Ishikawa (cell line): ENCODE results near the gene CCDC194.

ENCODE experiments used
- CEBPB ChIP-seq: IDR thresholded peaks from 2 replicates; pipeline ENCODE4 v1.6.1; 2012
- CREB1 ChIP-seq: IDR thresholded peaks from 2 replicates; pipeline ENCODE4 v1.6.1; 2012; ENCODE audit warnings: low read depth
- EGR1 ChIP-seq: IDR thresholded peaks from 2 replicates; pipeline ENCODE4 v1.6.1; 2012
- EP300 ChIP-seq: IDR thresholded peaks from 2 replicates; pipeline ENCODE4 v1.6.1; 2012; ENCODE audit warnings: borderline replicate concordance
- FOXM1 ChIP-seq: IDR thresholded peaks from 2 replicates; pipeline ENCODE4 v1.6.1; 2012; ENCODE audit warnings: low read depth, borderline replicate concordance
- RAD21 ChIP-seq: IDR thresholded peaks from 2 replicates; pipeline ENCODE4 v1.6.1; 2012; ENCODE audit warnings: low read depth
- TAF1 ChIP-seq: IDR thresholded peaks from 2 replicates; pipeline ENCODE4 v1.6.1; 2012; ENCODE audit warnings: low read depth, mild to moderate bottlenecking
- TCF12 ChIP-seq: IDR thresholded peaks from 2 replicates; pipeline ENCODE4 v1.6.1; 2012; ENCODE audit warnings: low read depth
- TEAD4 ChIP-seq: IDR thresholded peaks from 2 replicates; pipeline ENCODE4 v1.6.1; 2012
- YY1 ChIP-seq: IDR thresholded peaks from 2 replicates; pipeline ENCODE4 v1.6.1; 2012; ENCODE audit warnings: low read depth
- TF ChIP-seq, protein P1 (sequence below): IDR thresholded peaks from 2 replicates; pipeline ENCODE4 v1.6.1; 2012

DNA sequence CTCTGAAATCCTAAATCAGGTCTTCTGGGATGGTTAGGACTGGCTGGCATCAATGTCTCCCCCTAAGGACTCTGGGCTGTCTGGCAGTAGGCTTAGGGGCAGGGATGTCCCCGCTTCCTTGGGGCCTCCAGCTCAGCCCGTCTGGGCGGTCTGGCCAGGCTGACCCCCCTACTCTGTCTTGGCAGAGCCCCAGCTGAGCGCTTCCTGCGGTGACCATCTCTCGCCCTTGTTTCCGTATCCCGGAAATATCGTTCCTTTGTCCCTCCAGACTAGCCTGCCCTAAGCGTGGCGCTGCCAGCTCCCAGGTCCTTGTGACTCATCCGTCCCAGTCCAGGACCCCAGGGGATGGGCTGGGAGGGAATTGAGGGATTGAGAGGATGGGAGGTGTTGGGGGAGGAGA lies 45.3 kb downstream of the CCDC194 start:
- TF ChIP-seq, protein P1, sequence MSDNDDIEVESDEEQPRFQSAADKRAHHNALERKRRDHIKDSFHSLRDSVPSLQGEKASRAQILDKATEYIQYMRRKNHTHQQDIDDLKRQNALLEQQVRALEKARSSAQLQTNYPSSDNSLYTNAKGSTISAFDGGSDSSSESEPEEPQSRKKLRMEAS, result no peak
- TF ChIP-seq CREB1 (no peak), EP300 (no peak), FOXM1 (no peak), CEBPB (no peak), YY1 (no peak), TAF1 (no peak), EGR1 (no peak), TEAD4 (no peak), TCF12 (no peak), RAD21 (no peak)
